Measurements from ENCODE around the gene OR4F3.
"Not testable (repeated sequence)": the region's sequence is repeated elsewhere in the genome, so short reads cannot be mapped to it uniquely, and the experiment has no call there.

OR4F3 gene

GRCh38 chr5:181366968-181367367 lies at the start of gene OR4F3:
TSS of gene OR4F3 (plus strand) at chr5:181367268.
- not testable (repeated sequence) for DNase-seq, H3K4me1 Mint-ChIP-seq, ATAC-seq, H3K27ac Mint-ChIP-seq, H3K9me3 Mint-ChIP-seq, H3K27me3 Mint-ChIP-seq, H3K4me3 Mint-ChIP-seq
